Astrocyte (in vitro differentiated cells and primary cell): Measurements from ENCODE around the gene PRKCE. TPM values are rescaled to one million over a fixed set of nuclear protein-coding genes. Genes with fewer than 3 reads are reported as not detected.

ENCODE experiments used
- DNase-seq: peaks from one replicate; pipeline ENCODE4 v3.0.0-alpha.2; 2010; ENCODE audit warnings: low read depth
- FAIRE-seq: peaks from 2 replicates; lab custom pipeline; 2011; peaks lifted over from hg19 to GRCh38; lab: Jason Lieb, UNC
- H2AFZ ChIP-seq: 2 replicates; pipeline ENCODE4 v1.6.0; 2012; ENCODE audit warnings: low read depth, low read length, inconsistent platforms
- H3K27ac ChIP-seq: 2 replicates; pipeline ENCODE4 v1.5.1; 2011; ENCODE audit warnings: low read depth, low read length, inconsistent platforms
- H3K27me3 ChIP-seq: 2 replicates; pipeline ENCODE4 v1.6.0; 2011; ENCODE audit warnings: low read length, inconsistent platforms; ENCODE audit not compliant: insufficient read depth
- H3K36me3 ChIP-seq: 2 replicates; pipeline ENCODE4 v1.5.1; 2011; ENCODE audit warnings: low read length, inconsistent platforms; ENCODE audit not compliant: insufficient read depth
- H3K4me1 ChIP-seq: 2 replicates; pipeline ENCODE4 v1.5.1; 2011; ENCODE audit warnings: low read length, inconsistent platforms; ENCODE audit not compliant: insufficient read depth
- H3K4me2 ChIP-seq: 2 replicates; pipeline ENCODE4 v1.6.0; 2012; ENCODE audit warnings: low read length, inconsistent platforms
- H3K4me3 ChIP-seq: 2 replicates; pipeline ENCODE4 v1.5.1; 2011; ENCODE audit warnings: low read depth, mild to moderate bottlenecking, low read length, inconsistent platforms; ENCODE audit not compliant: insufficient read depth
- H3K79me2 ChIP-seq: 2 replicates; pipeline ENCODE4 v1.6.0; 2012; ENCODE audit warnings: mild to moderate bottlenecking, low read length, inconsistent platforms; ENCODE audit not compliant: insufficient read depth
- H3K9ac ChIP-seq: 2 replicates; pipeline ENCODE4 v1.6.0; 2012; ENCODE audit warnings: mild to moderate bottlenecking, low read length, inconsistent platforms
- H3K9me3 ChIP-seq: 2 replicates; pipeline ENCODE4 v1.5.1; 2012; ENCODE audit warnings: low read depth, mild to moderate bottlenecking, low read length, inconsistent platforms; ENCODE audit not compliant: insufficient read depth
- H4K20me1 ChIP-seq: 2 replicates; pipeline ENCODE4 v1.6.0; 2012; ENCODE audit warnings: low read length, inconsistent platforms; ENCODE audit not compliant: insufficient read depth
- H3K27ac Mint-ChIP-seq: one replicate; pipeline ENCODE4 v1.8.0; 2021; ENCODE audit warnings: mild to moderate bottlenecking, mixed read lengths; ENCODE audit not compliant: unreplicated experiment
- H3K27me3 Mint-ChIP-seq: one replicate; pipeline ENCODE4 v1.8.0; 2021; ENCODE audit warnings: low read depth, mixed read lengths; ENCODE audit not compliant: unreplicated experiment
- H3K36me3 Mint-ChIP-seq: one replicate; pipeline ENCODE4 v1.8.0; 2021; ENCODE audit warnings: low read depth, mixed read lengths; ENCODE audit not compliant: unreplicated experiment
- H3K4me1 Mint-ChIP-seq: one replicate; pipeline ENCODE4 v1.8.0; 2021; ENCODE audit warnings: low read depth, mixed read lengths; ENCODE audit not compliant: unreplicated experiment
- H3K4me3 Mint-ChIP-seq: one replicate; pipeline ENCODE4 v1.8.0; 2021; ENCODE audit warnings: mild to moderate bottlenecking, moderate library complexity, mixed read lengths; ENCODE audit not compliant: unreplicated experiment
- H3K9me3 Mint-ChIP-seq: one replicate; pipeline ENCODE4 v1.8.0; 2021; ENCODE audit warnings: mild to moderate bottlenecking, mixed read lengths; ENCODE audit not compliant: unreplicated experiment
- EZH2 ChIP-seq: IDR thresholded peaks from 2 replicates; pipeline ENCODE4 v1.6.1; 2012; ENCODE audit warnings: mild to moderate bottlenecking, low read length, inconsistent platforms; ENCODE audit not compliant: insufficient read depth
- total RNA-seq: library from RNA; stranded (reverse); gene quantifications from 2 replicates; pipeline ENCODE4 v1.2.1, GENCODE V29; 2021
- TF ChIP-seq, protein P1 (sequence below): IDR thresholded peaks from 2 replicates; pipeline ENCODE4 v1.5.1; 2011; ENCODE audit warnings: low read depth, mild to moderate bottlenecking, inconsistent platforms, low read length, moderate library complexity; ENCODE audit not compliant: insufficient read depth

The PRKCE gene
- total RNA-seq, 1 donor from 2014 or later: 12.8 TPM

DNA sequence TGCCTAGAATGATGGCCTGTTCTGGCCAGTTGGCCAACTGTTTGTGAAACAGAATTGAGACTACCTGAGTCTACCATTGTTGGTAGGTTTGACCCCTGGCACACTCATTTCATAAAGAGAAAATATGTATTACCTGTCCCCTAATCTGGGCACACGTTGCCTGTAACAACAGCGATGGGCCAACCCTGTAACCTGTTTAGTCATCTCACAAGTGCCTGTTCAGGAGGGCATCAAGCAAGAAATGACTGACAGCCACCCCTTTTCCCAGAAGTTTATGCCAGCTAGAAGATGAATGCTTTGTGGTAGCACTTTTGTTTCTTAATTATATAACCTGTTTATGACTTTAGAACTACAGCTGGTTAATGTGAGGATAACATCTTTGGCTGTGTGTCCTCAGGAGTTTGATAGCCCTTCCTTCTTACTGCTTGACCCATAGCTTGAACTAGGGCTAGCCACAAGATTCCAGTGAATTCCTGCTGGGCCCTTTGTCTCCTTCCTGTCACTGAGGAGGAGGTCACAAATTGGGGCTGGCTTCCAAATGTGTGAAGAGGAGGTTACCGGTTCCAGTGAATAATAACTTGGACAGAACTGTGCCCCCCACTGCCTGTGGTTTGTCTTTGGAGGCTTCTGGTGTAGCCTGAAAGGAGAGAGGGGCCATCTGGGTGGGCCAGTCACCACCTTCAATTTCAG lies 371.8 kb downstream of the PRKCE start:
- H3K27me3 Mint-ChIP-seq: peaks cover 3% of the 10 kb centered on the region
- peaks cover 7% of the 10 kb centered on the region for H3K36me3 Mint-ChIP-seq
- DNase-seq (no peak), FAIRE-seq (no peak)
- H3K36me3 ChIP-seq: no peaks in the 10 kb centered on the region
- peaks cover 3% of the 10 kb centered on the region for H3K4me1 Mint-ChIP-seq
- H3K9ac ChIP-seq: no peak overlapping the region
- no peaks in the 10 kb centered on the region for H3K4me1 ChIP-seq
- no peak overlapping the region for H3K27ac ChIP-seq
- no peak for TF ChIP-seq EZH2
- H3K4me2 ChIP-seq: no peak overlapping the region
- no peaks in the 10 kb centered on the region for H3K27me3 ChIP-seq
- no peak overlapping the region for H2AFZ ChIP-seq
- H3K27ac Mint-ChIP-seq: no peak overlapping the region
- H3K9me3 ChIP-seq: no peaks in the 10 kb centered on the region
- H3K79me2 ChIP-seq: no peaks in the 10 kb centered on the region
- peaks cover 11% of the 10 kb centered on the region for H3K9me3 Mint-ChIP-seq
- no peaks in the 10 kb centered on the region for H4K20me1 ChIP-seq
- no peak overlapping the region for H3K4me3 ChIP-seq
- H3K4me3 Mint-ChIP-seq: no peak overlapping the region

DNA sequence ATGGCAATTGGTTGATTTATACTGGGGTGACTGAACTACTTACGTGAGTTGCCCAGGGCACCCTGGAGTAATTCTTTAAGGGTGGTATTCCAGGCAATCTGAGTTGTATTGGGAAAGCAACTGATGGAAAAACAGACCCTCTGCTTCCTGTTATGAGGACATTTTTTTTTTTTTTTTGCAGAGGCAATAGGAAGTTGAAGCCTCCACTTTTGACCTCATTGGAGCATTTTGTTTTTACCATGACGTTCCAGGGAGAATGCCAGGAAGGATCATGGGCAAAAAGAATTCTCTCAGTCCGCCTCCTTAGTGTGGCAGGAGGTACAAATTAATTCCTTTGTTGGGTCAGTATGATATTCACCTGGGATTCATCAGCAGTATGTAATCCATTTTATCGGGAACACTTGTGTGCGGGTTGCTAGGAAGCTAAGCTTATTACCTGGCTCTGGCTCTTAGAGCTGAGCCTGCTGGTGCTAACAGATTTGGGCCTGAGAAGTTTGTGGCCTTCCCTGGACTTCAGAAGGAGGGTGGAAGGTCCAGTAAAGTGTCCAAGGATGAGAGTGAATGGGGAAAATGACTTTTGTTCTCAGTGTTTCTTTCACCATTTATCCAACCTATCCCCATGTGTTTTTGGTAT lies 372.8 kb downstream of the PRKCE start:
- H3K79me2 ChIP-seq: no peaks in the 10 kb centered on the region
- no peak for TF ChIP-seq EZH2
- TF ChIP-seq, protein P1, sequence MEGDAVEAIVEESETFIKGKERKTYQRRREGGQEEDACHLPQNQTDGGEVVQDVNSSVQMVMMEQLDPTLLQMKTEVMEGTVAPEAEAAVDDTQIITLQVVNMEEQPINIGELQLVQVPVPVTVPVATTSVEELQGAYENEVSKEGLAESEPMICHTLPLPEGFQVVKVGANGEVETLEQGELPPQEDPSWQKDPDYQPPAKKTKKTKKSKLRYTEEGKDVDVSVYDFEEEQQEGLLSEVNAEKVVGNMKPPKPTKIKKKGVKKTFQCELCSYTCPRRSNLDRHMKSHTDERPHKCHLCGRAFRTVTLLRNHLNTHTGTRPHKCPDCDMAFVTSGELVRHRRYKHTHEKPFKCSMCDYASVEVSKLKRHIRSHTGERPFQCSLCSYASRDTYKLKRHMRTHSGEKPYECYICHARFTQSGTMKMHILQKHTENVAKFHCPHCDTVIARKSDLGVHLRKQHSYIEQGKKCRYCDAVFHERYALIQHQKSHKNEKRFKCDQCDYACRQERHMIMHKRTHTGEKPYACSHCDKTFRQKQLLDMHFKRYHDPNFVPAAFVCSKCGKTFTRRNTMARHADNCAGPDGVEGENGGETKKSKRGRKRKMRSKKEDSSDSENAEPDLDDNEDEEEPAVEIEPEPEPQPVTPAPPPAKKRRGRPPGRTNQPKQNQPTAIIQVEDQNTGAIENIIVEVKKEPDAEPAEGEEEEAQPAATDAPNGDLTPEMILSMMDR: no peak
- H3K9ac ChIP-seq: no peak overlapping the region
- H3K27me3 ChIP-seq: no peaks in the 10 kb centered on the region
- H3K4me3 Mint-ChIP-seq: no peak overlapping the region
- no peak overlapping the region for H2AFZ ChIP-seq
- H3K4me1 Mint-ChIP-seq: peaks cover 3% of the 10 kb centered on the region
- peaks cover under 1% of the 10 kb centered on the region for H3K4me1 ChIP-seq
- no peaks in the 10 kb centered on the region for H4K20me1 ChIP-seq
- H3K4me3 ChIP-seq: no peak overlapping the region
- H3K36me3 Mint-ChIP-seq: peaks cover 7% of the 10 kb centered on the region
- H3K36me3 ChIP-seq: no peaks in the 10 kb centered on the region
- no peak overlapping the region for H3K4me2 ChIP-seq
- H3K27ac ChIP-seq: no peak overlapping the region
- peaks cover 3% of the 10 kb centered on the region for H3K27me3 Mint-ChIP-seq
- H3K9me3 Mint-ChIP-seq: peaks cover 11% of the 10 kb centered on the region
- FAIRE-seq: no peak
- H3K27ac Mint-ChIP-seq: no peak overlapping the region
- DNase-seq: no peak
- H3K9me3 ChIP-seq: no peaks in the 10 kb centered on the region

DNA sequence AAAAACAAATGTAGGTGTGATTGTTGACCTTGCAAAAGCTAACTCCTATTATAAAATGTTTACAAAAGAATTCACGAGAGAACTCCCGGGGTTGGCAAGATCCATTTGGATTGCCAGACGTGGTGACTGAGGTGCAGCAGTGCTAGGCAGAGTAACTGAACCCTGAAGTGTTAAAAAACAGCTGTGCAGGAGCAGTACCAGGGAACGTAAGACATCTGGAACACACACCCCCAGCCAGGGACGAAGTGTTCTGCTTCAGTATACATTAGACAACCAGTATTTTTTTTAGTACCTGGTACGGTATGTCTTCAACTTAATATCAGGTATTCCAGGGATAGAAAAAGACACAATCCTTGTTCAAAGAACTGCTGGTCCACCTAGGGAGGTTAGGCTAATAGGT lies 373.6 kb downstream of the PRKCE start:
- Histone ChIP-seq H3K27ac (no peak overlapping the region), H3K9me3 (no peaks in the 10 kb centered on the region), H4K20me1 (no peaks in the 10 kb centered on the region), H3K79me2 (no peaks in the 10 kb centered on the region), H3K4me3 (no peak overlapping the region), H2AFZ (no peak overlapping the region), H3K27me3 (no peaks in the 10 kb centered on the region), H3K9ac (no peak overlapping the region), H3K36me3 (no peaks in the 10 kb centered on the region), H3K4me2 (no peak overlapping the region), H3K4me1 (peaks cover 6% of the 10 kb centered on the region)
- Mint-ChIP-seq H3K4me3 (no peak overlapping the region), H3K27ac (no peak overlapping the region), H3K27me3 (peaks cover 3% of the 10 kb centered on the region), H3K36me3 (peaks cover 7% of the 10 kb centered on the region), H3K9me3 (peaks cover 11% of the 10 kb centered on the region), H3K4me1 (peaks cover 9% of the 10 kb centered on the region)
- DNase-seq (no peak), FAIRE-seq (no peak)
- TF ChIP-seq EZH2: no peak
- TF ChIP-seq, protein P1: no peak
